RPMI8226 (cell line): Measurements from ENCODE around the gene RAB40C.

Experiments
- DNase-seq: peaks from one replicate; pipeline ENCODE4 v3.0.0-alpha.2; 2015

RAB40C gene

DNA sequence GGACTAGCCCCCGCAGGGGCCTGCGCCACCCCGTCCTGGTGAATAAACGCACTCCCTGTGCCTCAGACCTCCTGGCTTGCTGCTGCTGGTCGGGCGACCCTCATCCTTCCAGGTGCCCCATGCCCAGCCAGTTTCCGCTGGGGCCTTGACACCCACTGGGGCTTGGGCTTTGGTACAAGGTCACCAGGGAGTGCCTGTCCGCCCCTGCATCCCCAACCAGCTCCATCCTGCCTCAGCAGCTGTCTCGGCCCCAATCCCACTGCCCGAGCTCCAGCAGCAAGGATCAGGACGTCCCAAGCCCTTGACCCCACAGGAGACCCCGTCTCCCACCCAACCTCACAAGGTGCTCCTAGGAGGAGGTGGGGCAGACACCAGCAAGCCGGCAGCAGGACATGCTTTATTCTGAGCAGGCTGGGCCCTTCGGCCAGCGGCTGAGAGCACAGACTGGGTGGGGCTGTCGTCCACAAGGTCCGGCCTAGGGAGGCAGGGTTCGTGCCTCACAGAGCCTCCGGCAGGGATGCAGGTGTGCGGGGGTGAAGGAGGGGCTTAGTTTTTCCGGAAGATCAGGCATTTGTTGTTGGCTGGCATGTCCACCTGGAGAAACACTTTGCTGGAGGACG, 44.3 kb downstream of the RAB40C start:
- no peak for DNase-seq

DNA sequence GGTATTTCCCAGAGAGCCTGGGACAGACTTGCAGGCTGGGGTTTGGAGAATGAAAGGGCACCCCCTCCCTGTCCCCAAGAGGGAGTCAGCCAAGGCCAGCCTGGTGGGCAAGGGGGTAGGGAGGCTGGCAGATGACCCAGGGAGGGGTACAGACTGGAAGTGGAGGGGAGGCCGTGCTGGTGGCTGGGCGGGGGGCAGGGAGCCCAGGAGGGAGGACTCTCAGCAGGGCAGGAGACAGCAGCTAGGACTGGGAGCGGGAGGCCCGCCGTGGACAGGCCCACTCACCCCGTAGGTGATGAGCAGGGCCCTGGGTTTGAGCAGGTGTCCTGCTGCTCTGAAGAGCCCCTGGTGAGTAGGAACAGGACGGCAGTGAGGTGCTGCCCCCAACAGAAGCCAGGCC, 45.1 kb downstream of the RAB40C start:
- no peak for DNase-seq

DNA sequence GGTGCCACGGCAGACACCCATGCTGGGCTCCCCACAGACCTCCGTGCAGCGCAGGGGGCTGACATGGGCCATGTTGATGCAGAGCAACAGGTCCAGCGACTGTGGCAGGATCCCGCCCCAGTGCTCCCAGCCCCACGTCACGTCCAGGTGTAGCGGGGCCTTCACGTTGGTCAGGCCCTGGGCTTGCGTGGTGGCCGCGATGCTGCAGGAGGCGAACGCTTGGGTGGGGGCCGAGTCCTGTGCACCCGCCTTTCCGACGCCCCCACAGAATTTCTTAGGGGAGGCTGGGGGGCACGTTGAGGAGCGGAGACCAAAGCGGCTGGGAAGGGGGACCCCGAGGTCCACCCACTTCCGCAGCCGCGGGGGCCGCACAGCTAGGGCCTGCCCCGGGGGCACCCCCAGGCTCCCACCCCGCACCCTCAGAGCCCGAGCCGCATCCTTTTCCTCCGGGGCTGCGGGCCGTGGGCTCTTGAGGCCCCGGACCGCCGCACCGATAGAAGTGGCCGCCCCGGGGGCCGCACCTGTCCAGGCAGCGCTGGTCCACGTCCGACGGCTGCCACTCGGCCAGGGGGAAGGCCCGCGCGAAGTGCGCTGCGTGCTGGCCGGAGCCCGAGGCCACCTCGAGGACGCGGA, 45.8 kb downstream of the RAB40C start:
- DNase-seq: peak; percentile 54

DNA sequence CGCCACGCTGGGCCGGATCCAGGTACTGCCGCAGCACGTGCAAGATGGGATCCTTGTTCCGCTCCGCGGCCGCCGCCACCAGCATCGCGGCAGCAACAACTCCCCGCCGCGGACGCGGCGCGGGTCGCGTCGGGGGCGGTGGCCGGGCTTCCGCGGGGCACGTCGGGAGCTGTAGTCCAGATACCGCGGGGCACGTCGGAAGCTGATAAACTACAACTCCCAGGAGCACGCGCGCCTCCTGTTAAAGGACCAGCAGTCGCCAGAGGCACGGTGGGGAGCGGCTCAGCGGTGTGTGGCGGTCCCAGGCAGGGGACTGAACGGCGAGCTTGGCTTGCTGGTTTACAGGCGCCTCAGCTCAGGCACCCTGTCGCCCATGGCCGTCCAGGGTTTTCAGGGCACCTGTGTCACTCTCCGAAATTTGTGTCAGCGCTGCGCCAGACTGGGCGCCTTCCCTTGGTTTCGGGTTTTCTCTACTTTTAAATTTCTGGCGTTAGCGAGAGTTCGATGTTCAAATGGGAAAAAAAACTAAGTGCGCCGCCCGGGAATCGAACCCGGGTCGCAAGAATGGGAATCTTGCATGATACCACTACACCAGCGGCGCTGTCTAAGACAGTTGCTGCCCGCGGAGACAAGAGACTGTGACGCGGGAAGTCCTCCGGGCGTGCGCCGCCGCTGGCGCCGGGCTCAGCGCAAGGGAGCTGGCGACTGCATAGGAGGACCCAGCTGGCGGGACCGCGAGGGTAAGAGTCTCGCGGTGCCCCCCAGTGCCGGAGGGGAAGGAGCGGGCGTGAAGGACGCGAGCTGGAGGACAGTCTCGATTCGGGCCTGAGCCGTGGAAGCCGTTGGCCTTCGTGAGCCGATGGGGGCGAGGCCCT, 46.6 kb downstream of the RAB40C start, which contains the start of gene METTL26:
Gene METTL26, minus strand, starts transcription at position 100 of the 875 bp plus-strand sequence. Its CDS starts 15 bp downstream, at position 85.
- peak; percentile 98 for DNase-seq

DNA sequence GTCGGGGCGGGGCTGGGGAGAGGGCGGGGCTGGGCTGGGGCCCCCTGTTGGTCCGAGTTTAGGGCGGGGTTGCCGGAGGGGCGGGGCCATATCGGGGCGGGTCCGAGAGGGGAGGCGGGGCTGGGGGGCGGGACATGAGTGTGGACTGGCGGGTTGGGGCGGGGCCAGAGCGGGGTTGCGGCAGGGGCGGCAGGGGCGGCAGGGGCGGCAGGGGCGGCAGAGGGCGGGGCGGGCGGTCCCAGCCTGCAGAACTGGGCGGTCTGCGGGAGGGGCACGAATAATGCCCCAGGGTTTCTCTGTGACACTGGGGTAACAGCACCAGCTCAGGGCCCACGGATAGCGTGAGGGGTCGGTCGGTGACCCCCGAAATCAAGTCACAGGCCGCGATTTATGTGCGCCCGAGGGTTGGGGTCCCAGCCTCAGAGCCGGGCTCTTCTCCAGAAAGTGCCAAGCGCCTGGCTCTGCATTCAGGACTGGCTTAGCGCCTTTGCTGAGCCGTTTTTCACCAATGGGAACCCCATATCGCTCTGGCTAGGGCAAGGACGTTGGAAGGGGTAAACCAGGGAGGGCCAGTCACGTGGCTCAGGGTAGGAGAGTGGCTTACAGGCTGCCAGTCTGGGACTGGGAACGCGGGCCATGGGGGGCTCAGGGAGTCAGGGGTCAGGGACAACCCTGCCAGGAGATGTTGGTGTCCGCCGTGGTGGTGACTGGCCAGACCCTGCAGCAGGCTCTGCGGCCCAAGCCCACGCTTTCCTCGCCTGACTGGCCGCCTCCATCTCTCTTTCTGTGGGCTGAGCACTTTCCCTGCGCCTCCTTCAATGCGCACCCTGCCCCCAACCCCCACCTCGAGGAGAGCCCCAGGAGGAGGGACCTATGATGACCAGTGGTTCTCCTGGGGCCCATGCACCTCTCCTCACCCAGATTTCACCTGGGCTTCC, 47.5 kb downstream of the RAB40C start:
- peak; percentile 93 for DNase-seq

DNA sequence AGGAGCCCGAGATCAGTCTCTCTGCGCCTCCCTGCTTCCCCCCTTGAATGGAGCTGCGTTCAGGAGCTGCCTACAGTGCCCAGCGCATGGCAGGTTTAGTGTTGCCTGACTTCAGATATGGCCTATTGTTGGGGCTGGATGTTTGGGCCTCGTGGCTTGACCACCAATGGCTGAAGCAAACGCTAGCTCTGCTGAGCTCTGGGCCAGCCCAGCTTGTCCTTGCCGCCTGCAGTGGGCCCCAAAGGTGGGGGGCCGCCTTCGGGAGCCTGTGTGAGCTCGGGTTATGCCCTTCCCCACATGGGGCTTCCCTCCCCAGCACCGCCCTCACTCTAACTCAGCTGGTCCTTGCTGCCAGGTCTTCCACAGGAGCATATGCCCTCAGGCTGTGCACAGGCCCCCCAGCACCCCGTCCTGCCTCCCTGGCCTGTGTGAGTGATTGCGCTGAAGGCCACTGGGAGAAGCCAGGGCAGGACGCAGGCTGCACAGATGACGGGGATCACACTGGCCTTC, 48.2 kb downstream of the RAB40C start:
- no peak for DNase-seq

DNA sequence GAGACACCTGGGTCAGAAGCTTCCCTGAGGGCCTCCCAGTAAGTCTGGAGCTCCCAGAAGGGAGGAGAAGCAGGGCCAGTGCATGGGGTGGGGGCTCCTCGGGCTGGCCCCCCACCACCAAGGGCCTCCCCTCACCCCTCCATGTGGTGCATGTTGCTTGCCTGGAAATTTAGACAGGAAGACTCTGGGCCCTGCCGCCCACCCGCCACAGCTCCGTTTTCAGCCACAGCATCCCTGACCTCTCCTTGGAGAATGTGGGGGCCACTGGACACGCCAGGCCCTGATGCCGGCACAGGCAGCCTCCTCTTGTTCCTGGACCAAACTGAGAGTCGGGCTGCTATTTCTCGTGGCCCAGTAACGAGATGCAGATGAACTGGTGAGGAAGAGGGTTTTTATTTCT, 49.0 kb downstream of the RAB40C start:
- DNase-seq: no peak

DNA sequence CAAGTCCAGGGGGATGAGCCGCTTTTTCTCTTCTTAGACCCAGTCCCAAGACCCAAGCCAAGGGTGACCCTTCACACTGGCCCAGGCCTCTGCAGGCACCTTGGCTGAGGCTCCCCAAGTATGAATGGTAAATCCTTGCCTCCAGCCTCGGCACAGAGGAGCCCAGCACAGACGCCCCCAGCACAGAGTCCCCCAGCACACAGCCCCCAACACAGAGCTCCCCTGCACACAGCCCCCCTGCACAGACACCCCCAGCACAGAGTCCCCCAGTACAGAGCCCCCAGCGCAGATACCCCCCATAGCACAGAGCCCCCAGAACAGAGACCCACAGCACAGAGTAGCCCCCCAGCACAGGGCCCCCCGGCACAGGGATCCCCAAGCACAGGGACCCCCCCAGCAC, 50.7 kb downstream of the RAB40C start:
- DNase-seq: no peak

DNA sequence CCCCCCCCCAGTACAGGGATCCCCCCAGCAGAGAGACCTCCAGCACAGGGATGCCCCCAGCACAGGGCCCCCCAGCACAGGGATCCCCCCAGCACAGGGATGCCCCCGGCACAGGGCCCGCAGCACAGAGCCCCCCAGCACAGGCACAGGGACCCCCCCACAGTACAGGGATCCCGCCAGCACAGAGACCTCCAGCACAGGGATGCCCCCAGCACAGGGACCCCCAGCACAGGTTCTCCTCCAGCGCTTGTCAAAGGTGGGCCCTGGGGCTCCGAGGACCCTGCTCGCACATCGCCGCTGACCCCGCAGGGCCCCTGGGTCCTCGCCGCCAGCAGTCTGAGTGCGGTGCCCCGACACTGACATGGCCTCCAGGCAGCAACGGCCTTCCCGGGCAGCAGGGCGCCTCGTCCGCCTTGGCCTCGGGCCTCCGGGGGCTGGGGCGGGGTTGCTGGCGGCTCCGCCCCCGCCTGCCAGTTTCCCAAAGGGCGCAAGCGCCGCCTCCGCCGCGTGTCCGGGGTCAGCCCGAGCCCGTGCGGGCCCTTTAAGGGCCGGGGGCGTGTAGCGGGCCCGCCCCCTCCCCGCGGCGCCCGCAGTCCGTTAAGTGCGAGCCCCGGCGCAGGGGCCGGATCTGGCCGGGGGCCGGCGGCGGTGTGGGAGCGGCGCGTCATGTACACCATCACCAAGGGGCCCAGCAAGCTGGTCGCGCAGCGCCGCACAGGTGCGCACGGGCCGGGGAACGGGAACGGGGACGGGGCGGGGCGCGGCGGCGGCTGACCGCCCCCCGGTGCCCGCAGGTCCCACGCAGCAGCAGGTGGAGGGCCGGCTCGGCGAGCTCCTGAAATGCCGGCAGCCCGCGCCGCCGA, 51.7 kb downstream of the RAB40C start, which contains the start of gene MCRIP2:
Gene MCRIP2, plus strand, starts transcription at position 503 of the 863 bp plus-strand sequence. Its CDS starts 164 bp downstream, at position 667.
- DNase-seq: peak; percentile 97

DNA sequence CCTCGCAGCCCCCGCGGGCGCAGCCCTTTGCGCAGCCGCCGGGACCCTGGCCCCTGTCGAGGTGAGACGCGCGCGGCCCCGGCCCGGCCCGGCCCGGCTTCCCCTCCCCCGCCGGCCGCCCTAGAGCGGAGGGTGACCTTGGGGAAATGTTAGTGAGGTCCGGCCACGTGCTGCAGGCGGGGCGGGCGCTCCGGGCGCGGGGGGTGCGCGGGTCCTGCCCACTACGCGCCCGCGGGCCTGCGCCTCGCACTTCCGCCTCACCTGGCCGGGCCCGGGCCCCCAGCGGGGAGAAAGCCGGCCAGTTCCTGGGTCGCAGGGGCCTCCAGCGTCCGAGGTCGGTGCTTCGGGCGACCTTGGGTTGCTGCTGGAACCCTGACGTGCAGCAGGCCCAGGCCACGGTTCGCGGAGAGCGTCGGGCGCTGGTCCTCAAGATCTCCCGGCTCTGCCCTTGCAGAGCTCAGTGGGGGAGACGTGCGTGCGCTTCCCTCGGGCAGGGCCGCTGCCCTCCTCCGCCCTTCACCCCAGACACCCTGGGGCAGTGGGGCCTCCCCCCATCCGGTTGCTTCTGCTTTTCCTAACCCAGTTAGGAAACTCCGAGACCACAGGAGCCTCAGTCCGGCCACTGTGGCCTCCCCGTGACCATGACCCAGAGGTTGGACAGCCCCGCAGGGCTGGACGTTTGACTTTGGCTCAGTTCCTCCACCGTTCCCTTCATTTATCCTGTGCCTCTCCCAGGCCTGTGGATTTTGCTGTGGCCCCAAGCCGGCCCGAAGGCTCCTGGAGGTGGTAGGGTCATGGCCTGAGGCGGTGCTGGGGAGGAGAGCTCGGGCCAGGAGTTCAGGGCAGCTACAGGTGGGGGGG, 52.6 kb downstream of the RAB40C start:
- DNase-seq: peak; percentile 89

DNA sequence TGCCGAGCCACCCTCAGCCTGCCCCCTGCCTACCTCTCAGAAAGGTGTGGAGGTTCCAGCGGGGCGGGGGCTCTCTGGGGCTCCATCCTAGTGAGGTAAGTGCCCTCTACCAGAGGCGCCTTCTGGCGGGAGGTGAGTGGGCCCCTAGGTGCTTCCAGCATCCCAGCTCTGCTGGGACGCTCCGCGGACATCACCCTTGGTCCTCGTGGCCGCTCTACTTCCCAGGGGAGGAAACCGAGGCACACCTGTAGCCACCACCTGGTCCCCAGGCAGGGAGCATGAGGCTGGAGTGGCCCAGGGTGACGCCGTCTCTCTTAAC, 53.1 kb downstream of the RAB40C start:
- DNase-seq: peak; percentile 43

DNA sequence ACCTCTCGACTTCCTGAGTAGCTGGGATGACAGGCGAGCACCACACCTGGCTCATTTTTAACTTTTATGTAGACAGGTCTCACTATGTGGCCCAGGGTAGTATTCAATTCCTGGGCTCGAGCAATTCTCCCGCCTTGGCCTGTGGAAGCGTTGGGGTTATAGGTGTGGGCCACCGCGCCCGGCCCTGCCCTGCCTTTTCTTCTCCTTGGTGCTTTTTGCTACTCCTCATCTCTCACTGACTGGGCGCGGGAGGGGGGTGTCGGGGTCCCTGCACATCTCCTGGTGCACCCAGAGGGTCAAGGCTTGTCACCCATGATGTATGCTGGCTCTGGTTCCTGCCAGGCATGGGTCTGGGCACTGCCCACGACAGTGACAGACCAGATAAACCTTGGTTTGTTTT, 54.7 kb downstream of the RAB40C start:
- no peak for DNase-seq

DNA sequence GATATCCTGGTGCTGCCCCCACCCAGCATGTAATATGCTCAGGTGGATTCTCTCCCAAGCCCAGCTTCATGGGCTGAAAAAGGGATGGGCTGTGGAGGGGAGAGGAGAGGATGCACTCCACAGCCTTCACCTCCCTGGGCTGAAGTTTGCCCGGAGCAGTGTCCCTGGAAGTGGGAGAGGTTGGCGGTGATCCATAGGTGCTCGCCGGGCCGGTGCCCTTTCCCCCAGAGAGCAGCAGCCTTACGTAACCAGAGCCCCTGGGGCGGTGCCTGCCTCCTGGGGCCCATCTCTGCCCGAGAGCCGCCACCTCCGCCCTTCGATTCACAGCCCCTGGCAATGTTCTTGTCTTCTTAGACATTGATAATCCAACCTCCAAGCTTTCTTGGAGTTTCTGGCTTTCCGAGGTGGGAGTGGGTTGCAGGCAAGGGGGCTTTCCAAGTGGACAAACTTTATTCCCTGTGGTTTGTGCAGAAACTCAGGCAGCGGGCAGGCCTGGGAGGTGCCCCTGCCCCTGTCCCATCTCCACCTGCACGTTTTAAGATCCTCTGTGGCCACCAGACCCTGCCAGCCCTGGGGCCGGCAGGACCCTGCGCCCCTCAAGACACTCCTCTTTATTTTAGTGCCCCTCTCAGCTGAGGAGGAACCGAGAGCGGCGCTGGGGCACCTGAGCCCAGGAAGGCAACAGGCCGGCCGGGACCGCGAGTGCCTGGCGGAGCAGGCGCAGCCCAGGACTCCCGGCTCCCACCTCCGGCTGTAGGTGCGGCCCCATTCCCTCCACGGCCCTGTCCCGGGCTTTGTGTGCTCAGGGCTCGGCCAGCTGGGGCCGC, 56.2 kb downstream of the RAB40C start:
- no peak for DNase-seq

DNA sequence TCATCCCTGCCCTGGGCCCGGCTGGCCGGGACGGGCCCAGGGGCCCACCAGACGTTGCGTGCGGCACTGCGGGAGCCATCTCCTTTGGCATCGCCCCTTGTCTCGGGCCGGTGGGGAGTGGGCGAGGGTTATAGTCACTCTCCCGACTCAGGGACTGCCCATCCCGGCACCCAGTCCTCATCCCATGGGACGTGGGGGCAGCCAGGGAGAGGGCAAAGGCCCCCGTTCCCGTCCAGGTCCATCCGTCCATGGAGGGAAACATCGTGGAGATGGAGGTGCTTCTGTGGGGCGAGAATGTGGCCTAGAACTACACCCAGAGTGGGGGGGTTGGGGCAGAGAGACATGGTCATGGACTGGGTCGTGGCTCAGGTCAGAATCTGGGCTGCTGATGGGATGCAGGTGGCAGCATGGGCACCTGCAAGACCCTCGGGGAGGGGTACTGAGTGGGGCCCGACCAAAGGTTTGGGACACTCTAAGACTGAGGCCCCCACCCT, 56.9 kb downstream of the RAB40C start:
- DNase-seq: no peak

DNA sequence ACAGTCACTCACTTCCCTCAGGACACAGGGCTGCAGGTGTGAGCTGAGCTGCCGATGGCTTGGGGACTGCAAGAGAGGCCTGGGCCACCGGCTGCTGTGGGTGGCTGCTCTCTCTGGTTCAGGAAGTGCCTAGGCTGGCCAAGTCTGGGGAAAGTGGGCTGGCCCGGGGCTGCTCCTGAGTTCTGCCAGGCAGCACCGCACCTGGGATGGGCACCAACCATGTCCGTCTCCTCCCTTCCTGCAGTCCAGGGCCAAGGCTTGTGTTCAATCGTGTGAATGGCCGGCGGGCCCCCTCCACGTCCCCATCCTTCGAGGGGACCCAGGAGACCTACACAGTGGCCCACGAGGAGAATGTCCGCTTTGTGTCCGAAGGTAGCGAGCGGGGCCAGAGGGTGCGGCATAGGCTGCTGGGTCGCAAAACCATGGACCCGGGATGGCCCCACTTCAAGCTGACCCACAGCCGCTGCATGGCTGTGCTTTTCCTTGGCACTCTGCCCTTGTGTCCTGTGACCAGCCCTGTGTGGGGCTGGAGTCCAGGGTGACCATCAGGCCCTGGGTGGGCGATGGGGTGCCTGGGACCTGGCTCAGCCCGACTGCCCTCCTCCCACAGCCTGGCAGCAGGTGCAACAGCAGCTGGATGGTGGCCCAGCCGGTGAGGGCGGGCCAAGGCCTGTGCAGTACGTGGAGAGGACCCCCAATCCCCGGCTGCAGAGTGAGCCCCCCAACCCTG, 57.5 kb downstream of the RAB40C start:
- DNase-seq: peak; percentile 53

DNA sequence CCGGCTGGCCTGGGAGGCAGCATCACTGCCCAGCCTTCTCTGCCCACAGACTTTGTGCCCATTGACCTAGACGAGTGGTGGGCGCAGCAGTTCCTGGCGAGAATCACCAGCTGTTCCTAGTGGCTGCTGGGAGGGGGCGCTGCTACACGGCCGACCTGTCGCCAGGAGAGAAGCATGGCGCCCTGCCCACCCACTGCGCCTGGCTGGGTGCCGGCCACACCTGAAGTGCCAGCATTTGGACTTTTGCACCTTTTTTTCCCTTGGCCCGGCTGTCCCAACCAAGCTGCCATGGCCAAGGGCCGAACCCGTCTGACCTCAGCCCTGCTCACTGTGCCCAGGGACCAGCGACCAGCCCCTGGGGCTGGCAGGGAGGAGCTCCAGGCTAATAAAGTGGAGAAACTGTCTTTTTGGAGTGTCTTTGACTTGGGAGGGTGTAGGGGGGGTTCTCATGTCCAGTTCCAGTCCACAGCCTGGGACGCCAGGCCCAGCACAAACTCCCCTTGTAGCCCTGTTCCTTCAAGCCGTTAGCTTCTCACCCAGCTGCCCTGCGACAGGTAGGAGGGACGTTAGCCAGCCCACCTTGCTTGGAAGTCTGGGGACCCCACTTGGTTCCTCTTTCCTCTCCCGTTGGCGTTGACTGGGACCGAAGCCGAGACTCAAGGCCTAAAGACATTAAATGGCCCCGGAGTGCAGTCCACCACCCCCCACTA, 58.4 kb downstream of the RAB40C start:
- DNase-seq: peak; percentile 88

DNA sequence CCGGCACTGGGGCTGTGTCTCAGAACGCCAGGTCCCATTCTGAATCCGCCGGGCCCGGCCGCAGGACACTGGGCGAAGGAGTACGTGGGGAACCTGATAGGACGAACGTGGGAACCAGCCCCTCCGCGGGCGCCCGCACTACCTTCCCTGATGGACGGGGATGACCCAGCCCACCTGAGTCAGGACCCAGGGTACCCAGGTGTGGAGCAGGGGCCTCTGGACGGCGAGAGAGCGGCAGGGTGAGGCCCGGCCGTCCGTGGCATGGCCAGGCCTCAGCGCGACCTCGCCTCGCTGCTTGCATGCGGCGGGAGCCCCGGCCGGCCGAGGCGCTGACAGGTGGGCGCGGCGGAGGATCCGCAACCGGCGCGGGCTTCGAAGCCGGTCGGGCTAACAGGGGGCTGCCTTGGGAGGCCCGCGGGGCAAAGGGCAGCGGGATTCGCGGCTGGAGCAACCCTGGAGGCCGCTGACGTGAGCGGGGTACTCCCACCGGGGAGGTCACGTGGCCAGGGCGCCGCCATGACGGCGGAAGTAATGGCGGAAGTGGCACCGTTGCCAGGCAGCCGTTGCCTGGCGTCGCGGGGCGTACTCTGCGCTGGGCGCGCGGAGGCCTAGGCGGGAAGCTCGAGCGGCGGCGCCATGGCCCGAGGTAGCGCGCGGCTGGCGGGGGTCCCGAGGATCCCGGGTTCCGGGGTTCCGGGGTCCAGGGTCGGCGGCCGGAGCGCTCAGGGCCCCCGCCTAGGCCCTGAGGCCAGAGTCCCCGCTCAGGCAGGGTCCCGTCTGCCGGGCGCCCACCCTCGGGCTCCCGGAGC, 59.1 kb downstream of the RAB40C start, which contains the start of gene WDR90:
Gene WDR90, plus strand, starts transcription at position 585 of the 809 bp plus-strand sequence. Its CDS starts 52 bp downstream, at position 637.
- peak; percentile 99 for DNase-seq
